ENCODE data around the gene SEPTIN2. TPM values are rescaled to one million over a fixed set of nuclear protein-coding genes. Genes with fewer than 3 reads are reported as not detected.

Gene SEPTIN2
- total and polyA plus RNA-seq, 7 donors: 135 to 295 (median 245) TPM

- Histone ChIP-seq H3K4me1 (peaks cover 0 to 19% (median 10%) of the 10 kb centered on the region in 4 donors), H3K27ac (no peak overlapping the region), H3K4me3 (no peak overlapping the region), H3K9me3 (no peaks in the 10 kb centered on the region), H3K27me3 (no peaks in the 10 kb centered on the region), H3K36me3 (peaks cover 0 to 14% (median 3%) of the 10 kb centered on the region in 4 donors)
- 83 to 84% methylated on average over 1 of the region's 1 CpG for WGBS, 2 donors
- no peak for DNase-seq
- TF ChIP-seq CTCF (IDR thresholded peaks at IDR 0.05) (no peak), POLR2A (IDR thresholded peaks at IDR 0.05) (no peak), POLR2AphosphoS5 (IDR thresholded peaks at IDR 0.05) (no peak)
- intact Hi-C loops (cut with DNase I): no loop called here
Observed at GRCh38 chr2:241375300-241375699, 59.6 kb downstream of the SEPTIN2 start.

GRCh38 chr2:241376808-241377207 is 61.1 kb downstream of the SEPTIN2 start:
- intact Hi-C loops (cut with DNase I): no loop called here
- H3K4me1 ChIP-seq: peaks cover 0 to 23% (median 10%) of the 10 kb centered on the region in 4 donors
- WGBS, 2 donors: 56 to 70% methylated on average over 2 of the region's 2 CpGs
- peaks cover 0 to 14% (median 3%) of the 10 kb centered on the region in 4 donors for H3K36me3 ChIP-seq
- H3K27ac ChIP-seq: no peak overlapping the region
- TF ChIP-seq CTCF (IDR thresholded peaks at IDR 0.05): no peak
- TF ChIP-seq POLR2A (IDR thresholded peaks at IDR 0.05): no peak
- TF ChIP-seq EP300 (IDR thresholded peaks at IDR 0.05): no peak
- TF ChIP-seq POLR2AphosphoS5 (IDR thresholded peaks at IDR 0.05): no peak
- H3K27me3 ChIP-seq: no peaks in the 10 kb centered on the region
- H3K4me3 ChIP-seq: no peak overlapping the region
- no peaks in the 10 kb centered on the region for H3K9me3 ChIP-seq
- DNase-seq: no peak

GRCh38 chr2:241378816-241379215 is 63.1 kb downstream of the SEPTIN2 start:
- 80 to 84% methylated on average over 2 of the region's 2 CpGs for WGBS, 2 donors
- Histone ChIP-seq H3K27ac (peak overlapping the region in 2 of 4 donors; percentile 33 to 51), H3K27me3 (no peaks in the 10 kb centered on the region), H3K36me3 (peaks cover 0 to 14% (median 3%) of the 10 kb centered on the region in 4 donors), H3K4me3 (no peak overlapping the region), H3K4me1 (peaks cover 0 to 28% (median 13%) of the 10 kb centered on the region in 4 donors), H3K9me3 (no peaks in the 10 kb centered on the region)
- no peak for DNase-seq
- TF ChIP-seq EP300 (IDR thresholded peaks at IDR 0.05): no peak
- TF ChIP-seq CTCF (IDR thresholded peaks at IDR 0.05): no peak
- TF ChIP-seq POLR2AphosphoS5 (IDR thresholded peaks at IDR 0.05): no peak
- TF ChIP-seq POLR2A (IDR thresholded peaks at IDR 0.05): no peak
- intact Hi-C loops (cut with DNase I): no loop called here

GRCh38 chr2:241379481-241380480 is 64.1 kb downstream of the SEPTIN2 start:
- H3K4me3 ChIP-seq: no peak overlapping the region
- no peak for TF ChIP-seq CTCF (IDR thresholded peaks at IDR 0.05)
- TF ChIP-seq POLR2A (IDR thresholded peaks at IDR 0.05): no peak
- H3K27me3 ChIP-seq: no peaks in the 10 kb centered on the region
- DNase-seq: no peak
- intact Hi-C loops (cut with DNase I): no loop called here
- H3K27ac ChIP-seq: peak overlapping the region in 3 of 4 donors; percentile 4 to 51 (median 33)
- peaks cover 0 to 5% (median 0%) of the 10 kb centered on the region in 4 donors for H3K36me3 ChIP-seq
- no peaks in the 10 kb centered on the region for H3K9me3 ChIP-seq
- H3K4me1 ChIP-seq: peaks cover 0 to 37% (median 22%) of the 10 kb centered on the region in 4 donors
- WGBS, 2 donors: 88 to 89% methylated on average over 9 of the region's 9 CpGs
